A549 (cell line): ENCODE results near the gene ITPR3. TPM values are rescaled to one million over a fixed set of nuclear protein-coding genes. Genes with fewer than 3 reads are reported as not detected.

Experiments
- ATAC-seq, 2 experiments: fragments of 200-7000 bp in 1 of 2; fragments of >200 bp in 1 of 2; cut with Nextera tagmentation in 1 of 2; cut with Tn5 transposase in 1 of 2; 3 replicates each; pipeline versions ENCODE4 v1.8.0 to v1.9.1; 2018 to 2020; ENCODE audit warnings: mild to moderate bottlenecking in 1 of 2, moderate library complexity in 1 of 2
- CTCF ChIA-PET: fragments of 300-600 bp; sonication (Branson Sonifier 250); formaldehyde crosslinking; extraction: SDS; loops from one replicate; lab custom pipeline; 2021; ENCODE audit warnings: antibody characterized with exemption, inconsistent platforms; lab: Yijun Ruan, JAX
- POLR2A ChIA-PET: fragments of 350-600 bp; formaldehyde crosslinking; extraction: SDS; loops from one replicate; lab custom pipeline; 2021; ENCODE audit warnings: antibody characterized with exemption, inconsistent platforms; lab: Yijun Ruan, JAX
- DNase-seq, 2 experiments: peaks; one replicate each; pipeline versions ENCODE4 v3.0.0 to v3.0.0-alpha.2; 2011 to 2016; ENCODE audit warnings: low read depth in 1 of 2, low spot score in 1 of 2
- FAIRE-seq: peaks from 2 replicates; lab custom pipeline; 2011; peaks lifted over from hg19 to GRCh38; lab: Jason Lieb, UNC
- H3K27ac ChIP-seq, 2 experiments: fragments of >200 bp; sonication (Bioruptor Twin); formaldehyde crosslinking; 3 replicates each; pipeline ENCODE4 v1.5.1; 2016 to 2017
- H3K4me1 ChIP-seq: fragments of >200 bp; sonication (Bioruptor Twin); formaldehyde crosslinking; 3 replicates; pipeline ENCODE4 v1.6.1; 2016
- H3K4me2 ChIP-seq: fragments of >200 bp; sonication (Bioruptor Twin); formaldehyde crosslinking; 3 replicates; pipeline ENCODE4 v1.6.1; 2016
- H3K4me3 ChIP-seq: fragments of >200 bp; sonication (Bioruptor Twin); formaldehyde crosslinking; 3 replicates; pipeline ENCODE4 v1.5.1; 2016
- H3K9me3 ChIP-seq: fragments of >200 bp; sonication (Bioruptor Twin); formaldehyde crosslinking; 3 replicates; pipeline ENCODE4 v1.6.1; 2016
- BCL3 ChIP-seq: fragments of >200 bp; sonication (Bioruptor Twin); formaldehyde crosslinking; IDR thresholded peaks from 3 replicates; pipeline ENCODE4 v1.6.1; 2016
- CEBPB ChIP-seq, 2 experiments: fragments of >200 bp in 1 of 2; sonication (Bioruptor Twin) in 1 of 2; formaldehyde crosslinking in 1 of 2; IDR thresholded peaks; 2 replicates each; pipeline ENCODE4 v1.6.1; 2012 to 2016
- CHD2 ChIP-seq: fragments of 150-350 bp; IDR thresholded peaks from 2 replicates; pipeline ENCODE4 v1.6.1; 2014; ENCODE audit warnings: low read length; ENCODE audit not compliant: partially characterized antibody
- ELK1 ChIP-seq: fragments of 150-350 bp; IDR thresholded peaks from 2 replicates; pipeline ENCODE4 v1.6.1; 2014; ENCODE audit warnings: low read depth, mild to moderate bottlenecking, low read length
- EP300 ChIP-seq, 2 experiments: fragments of >200 bp; sonication (Bioruptor Twin); formaldehyde crosslinking; IDR thresholded peaks; 2 replicates in 1 of 2; 3 replicates in 1 of 2; pipeline ENCODE4 v1.6.1; 2016 to 2017
- ESRRA ChIP-seq: fragments of 150-350 bp; IDR thresholded peaks from 2 replicates; pipeline ENCODE4 v1.6.1; 2014; ENCODE audit warnings: mild to moderate bottlenecking, low read length, borderline replicate concordance
- FOXS1 ChIP-seq: fragments of 250-450 bp; sonication (Bioruptor Pico); IDR thresholded peaks from 2 replicates; pipeline ENCODE4 v1.5.0; 2020; ENCODE audit warnings: mild to moderate bottlenecking, moderate library complexity
- HDAC2 ChIP-seq: fragments of 200-600 bp; sonication (generic); IDR thresholded peaks from 2 replicates; pipeline ENCODE4 v1.6.1; 2016
- HEYL ChIP-seq: fragments of 250-450 bp; sonication (Bioruptor Pico); IDR thresholded peaks from 2 replicates; pipeline ENCODE4 v1.8.0; 2021; ENCODE audit warnings: mild to moderate bottlenecking, moderate library complexity
- HOXA7 ChIP-seq: fragments of 250-450 bp; sonication (Bioruptor Pico); IDR thresholded peaks from 2 replicates; pipeline ENCODE4 v1.5.0; 2020; ENCODE audit warnings: mild to moderate bottlenecking, moderate library complexity
- HOXB13 ChIP-seq: fragments of 250-450 bp; sonication (Bioruptor Pico); IDR thresholded peaks from 2 replicates; pipeline ENCODE4 v1.5.0; 2020; ENCODE audit warnings: low read depth, mild to moderate bottlenecking, moderate library complexity
- KDM1A ChIP-seq: fragments of 200-600 bp; sonication (generic); IDR thresholded peaks from 2 replicates; pipeline ENCODE4 v1.6.1; 2016; ENCODE audit warnings: low read depth, mild to moderate bottlenecking
- MAFK ChIP-seq: fragments of 450-650 bp; IDR thresholded peaks from 2 replicates; pipeline ENCODE4 v1.6.1; 2014; ENCODE audit not compliant: partially characterized antibody
- RNF2 ChIP-seq: fragments of 200-600 bp; sonication (generic); IDR thresholded peaks from 2 replicates; pipeline ENCODE4 v1.6.1; 2016; ENCODE audit warnings: low read depth, mild to moderate bottlenecking, antibody characterized with exemption, moderate library complexity, borderline replicate concordance
- TFCP2L1 ChIP-seq: fragments of 250-450 bp; sonication (Bioruptor Pico); IDR thresholded peaks from 2 replicates; pipeline ENCODE4 v1.5.0; 2021; ENCODE audit warnings: mild to moderate bottlenecking
- TP53 ChIP-seq: fragments of 250-450 bp; sonication (Bioruptor Pico); IDR thresholded peaks from 2 replicates; pipeline ENCODE4 v1.5.0; 2021; ENCODE audit warnings: mild to moderate bottlenecking, moderate library complexity
- ZNF302 ChIP-seq: fragments of 250-450 bp; sonication (Bioruptor Pico); IDR thresholded peaks from 2 replicates; pipeline ENCODE4 v1.9.0; 2021; ENCODE audit warnings: inconsistent platforms, mild to moderate bottlenecking, moderate library complexity
- ZSCAN20 ChIP-seq: fragments of 250-450 bp; sonication (Bioruptor Pico); IDR thresholded peaks from 2 replicates; pipeline ENCODE4 v1.8.0; 2022; ENCODE audit warnings: mild to moderate bottlenecking, moderate library complexity
- WGBS: methylation state at CpG from one replicate; pipeline ENCODE4 v1.1.6; 2017; ENCODE audit errors: missing lambda C conversion rate; 5-methylcytosine and 5-hydroxymethylcytosine counted together
- polyA plus RNA-seq, 4 experiments: library from polyadenylated mRNA; depleted of rRNA in 3 of 4; stranded (reverse); fragments of >200 nt; fragmentation: RNase III in 1 of 4; extraction: RNeasy Plus Mini Kit Qiagen cat#74134 plus additional on column Dnase treatment in 1 of 4; gene quantifications; 2 replicates in 3 of 4; 3 replicates in 1 of 4; pipeline ENCODE4 v1.2.3, GENCODE V29; 2011 to 2017
- TF ChIP-seq, protein P1 (sequence below): fragments of 250-450 bp; sonication (Bioruptor Pico); IDR thresholded peaks from 2 replicates; pipeline ENCODE4 v1.5.0; 2020; ENCODE audit warnings: low read depth, mild to moderate bottlenecking, moderate library complexity
- TF ChIP-seq, protein P2 (sequence below): fragments of 250-450 bp; sonication (Bioruptor Pico); IDR thresholded peaks from 2 replicates; pipeline ENCODE4 v1.5.0; 2021; ENCODE audit warnings: mild to moderate bottlenecking, moderate library complexity, borderline replicate concordance
- TF ChIP-seq, protein P3 (sequence below): fragments of 200-600 bp; sonication (generic); IDR thresholded peaks from 2 replicates; pipeline ENCODE4 v1.6.1; 2016; ENCODE audit warnings: antibody characterized with exemption, mild to moderate bottlenecking, moderate library complexity

ITPR3 gene
- polyA plus RNA-seq, 2 of the 4 experiments (the other 2 are of a cell fraction): 17.6 to 20.8 TPM

- TF ChIP-seq CEBPB (IDR thresholded peaks at IDR 0.05) (no peak), BCL3 (no peak), CHD2 (no peak), ESRRA (no peak), TFCP2L1 (no peak), EP300 (IDR thresholded peaks at IDR 0.05) (no peak), RNF2 (no peak), ZSCAN20 (CRISPR knock-in tag) (no peak), ZNF302 (no peak), HDAC2 (no peak), KDM1A (no peak), FOXS1 (CRISPR knock-in tag) (no peak), MAFK (no peak), ELK1 (no peak)
- TF ChIP-seq, protein P1, sequence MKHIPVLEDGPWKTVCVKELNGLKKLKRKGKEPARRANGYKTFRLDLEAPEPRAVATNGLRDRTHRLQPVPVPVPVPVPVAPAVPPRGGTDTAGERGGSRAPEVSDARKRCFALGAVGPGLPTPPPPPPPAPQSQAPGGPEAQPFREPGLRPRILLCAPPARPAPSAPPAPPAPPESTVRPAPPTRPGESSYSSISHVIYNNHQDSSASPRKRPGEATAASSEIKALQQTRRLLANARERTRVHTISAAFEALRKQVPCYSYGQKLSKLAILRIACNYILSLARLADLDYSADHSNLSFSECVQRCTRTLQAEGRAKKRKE: no peak
- TF ChIP-seq, protein P2, sequence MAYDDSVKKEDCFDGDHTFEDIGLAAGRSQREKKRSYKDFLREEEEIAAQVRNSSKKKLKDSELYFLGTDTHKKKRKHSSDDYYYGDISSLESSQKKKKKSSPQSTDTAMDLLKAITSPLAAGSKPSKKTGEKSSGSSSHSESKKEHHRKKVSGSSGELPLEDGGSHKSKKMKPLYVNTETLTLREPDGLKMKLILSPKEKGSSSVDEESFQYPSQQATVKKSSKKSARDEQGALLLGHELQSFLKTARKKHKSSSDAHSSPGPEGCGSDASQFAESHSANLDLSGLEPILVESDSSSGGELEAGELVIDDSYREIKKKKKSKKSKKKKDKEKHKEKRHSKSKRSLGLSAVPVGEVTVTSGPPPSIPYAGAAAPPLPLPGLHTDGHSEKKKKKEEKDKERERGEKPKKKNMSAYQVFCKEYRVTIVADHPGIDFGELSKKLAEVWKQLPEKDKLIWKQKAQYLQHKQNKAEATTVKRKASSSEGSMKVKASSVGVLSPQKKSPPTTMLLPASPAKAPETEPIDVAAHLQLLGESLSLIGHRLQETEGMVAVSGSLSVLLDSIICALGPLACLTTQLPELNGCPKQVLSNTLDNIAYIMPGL: no peak
- TF ChIP-seq, all 56 proteins: peak for 0
- CTCF ChIA-PET: interaction anchor here (1.2 to 2.0 kb wide), 2 partner anchors 24 to 63 kb away, joined by 3 to 6 read pairs; no protein-coding TSS in a partner anchor
- POLR2A ChIA-PET: interaction anchor here (1.3 kb wide), 1 partner anchor 11 kb away, joined by 3 read pairs; the partner anchor contains the start of gene ITPR3
- ATAC-seq (peak in 1 of 2 experiments; percentile 38; a peak in 3 of 6 replicates), DNase-seq (no peak), FAIRE-seq (no peak)
- Histone ChIP-seq H3K27ac (peak overlapping the region; percentile 22 to 88), H3K4me2 (peak overlapping the region; percentile 25), H3K9me3 (no peaks in the 10 kb centered on the region), H3K4me1 (peaks cover 81% of the 10 kb centered on the region), H3K4me3 (no peak overlapping the region)
- WGBS: 30% methylated on average over 6 of the region's 6 CpGs
Measured at GRCh38 chr6:33609528-33609927, 11.6 kb upstream of the ITPR3 start.

GRCh38 chr6:33610067-33610466, 11.1 kb upstream of the ITPR3 start:
- 66% methylated on average over 4 of the region's 4 CpGs for WGBS
- no peak for TF ChIP-seq ZSCAN20 (CRISPR knock-in tag)
- TF ChIP-seq EP300 (IDR thresholded peaks at IDR 0.05): no peak
- TF ChIP-seq HOXA7 (CRISPR knock-in tag): no peak
- TF ChIP-seq, protein P3, sequence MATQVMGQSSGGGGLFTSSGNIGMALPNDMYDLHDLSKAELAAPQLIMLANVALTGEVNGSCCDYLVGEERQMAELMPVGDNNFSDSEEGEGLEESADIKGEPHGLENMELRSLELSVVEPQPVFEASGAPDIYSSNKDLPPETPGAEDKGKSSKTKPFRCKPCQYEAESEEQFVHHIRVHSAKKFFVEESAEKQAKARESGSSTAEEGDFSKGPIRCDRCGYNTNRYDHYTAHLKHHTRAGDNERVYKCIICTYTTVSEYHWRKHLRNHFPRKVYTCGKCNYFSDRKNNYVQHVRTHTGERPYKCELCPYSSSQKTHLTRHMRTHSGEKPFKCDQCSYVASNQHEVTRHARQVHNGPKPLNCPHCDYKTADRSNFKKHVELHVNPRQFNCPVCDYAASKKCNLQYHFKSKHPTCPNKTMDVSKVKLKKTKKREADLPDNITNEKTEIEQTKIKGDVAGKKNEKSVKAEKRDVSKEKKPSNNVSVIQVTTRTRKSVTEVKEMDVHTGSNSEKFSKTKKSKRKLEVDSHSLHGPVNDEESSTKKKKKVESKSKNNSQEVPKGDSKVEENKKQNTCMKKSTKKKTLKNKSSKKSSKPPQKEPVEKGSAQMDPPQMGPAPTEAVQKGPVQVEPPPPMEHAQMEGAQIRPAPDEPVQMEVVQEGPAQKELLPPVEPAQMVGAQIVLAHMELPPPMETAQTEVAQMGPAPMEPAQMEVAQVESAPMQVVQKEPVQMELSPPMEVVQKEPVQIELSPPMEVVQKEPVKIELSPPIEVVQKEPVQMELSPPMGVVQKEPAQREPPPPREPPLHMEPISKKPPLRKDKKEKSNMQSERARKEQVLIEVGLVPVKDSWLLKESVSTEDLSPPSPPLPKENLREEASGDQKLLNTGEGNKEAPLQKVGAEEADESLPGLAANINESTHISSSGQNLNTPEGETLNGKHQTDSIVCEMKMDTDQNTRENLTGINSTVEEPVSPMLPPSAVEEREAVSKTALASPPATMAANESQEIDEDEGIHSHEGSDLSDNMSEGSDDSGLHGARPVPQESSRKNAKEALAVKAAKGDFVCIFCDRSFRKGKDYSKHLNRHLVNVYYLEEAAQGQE: no peak
- TF ChIP-seq TFCP2L1: no peak
- TF ChIP-seq TP53 (CRISPR knock-in tag): no peak
- no peak for TF ChIP-seq HOXB13 (CRISPR knock-in tag)
- TF ChIP-seq HEYL: no peak
- peaks cover 75% of the 10 kb centered on the region for H3K4me1 ChIP-seq
- no peaks in the 10 kb centered on the region for H3K9me3 ChIP-seq
- H3K4me3 ChIP-seq: no peak overlapping the region
- no peak for FAIRE-seq
- H3K27ac ChIP-seq: peak overlapping the region; percentile 22 to 88; a peak in 5 of 6 replicates
- ChIA-PET CTCF (interaction anchor here (0.9 to 2.2 kb wide), 3 partner anchors 20 to 62 kb away, joined by 3 to 13 read pairs (median 3); no protein-coding TSS in a partner anchor), POLR2A (interaction anchor here (1.3 kb wide), 1 partner anchor 11 kb away, joined by 3 read pairs; the partner anchor contains the start of gene ITPR3)
- DNase-seq: no peak
- H3K4me2 ChIP-seq: peak overlapping the region; percentile 25; the same call in 1 of the 3 replicates
- ATAC-seq: peak in 1 of 2 experiments; percentile 29; a peak in 3 of 6 replicates
